SU-DHL-6 (cell line): ENCODE data around the gene PNO1.
A peak's percentile ranks its signal among the peaks of the same experiment; 100 is the strongest.

Source experiments
- H2AFZ ChIP-seq: fragments of 200-600 bp; sonication (generic); 2 replicates; pipeline ENCODE4 v1.6.1; 2014; ENCODE audit warnings: low read depth, mild to moderate bottlenecking, moderate library complexity, mixed read lengths, antibody characterized with exemption, low read length; ENCODE audit not compliant: severe bottlenecking
- H3F3A ChIP-seq: fragments of 200-600 bp; shearing (Covaris generic); 2 replicates; pipeline ENCODE4 v1.6.0; 2016; ENCODE audit warnings: antibody characterized with exemption, mild to moderate bottlenecking; ENCODE audit not compliant: insufficient read depth
- H3K27ac ChIP-seq: fragments of 200-600 bp; sonication (generic); 2 replicates; pipeline ENCODE4 v1.5.1; 2016; ENCODE audit warnings: low read depth, mild to moderate bottlenecking, low read length, moderate library complexity, mixed read lengths
- H3K27me3 ChIP-seq: fragments of 200-600 bp; sonication (generic), shearing (Covaris generic); 2 replicates; pipeline ENCODE4 v1.6.0; 2014; ENCODE audit warnings: mild to moderate bottlenecking, low read length
- H3K36me3 ChIP-seq: fragments of 200-600 bp; sonication (generic); 2 replicates; pipeline ENCODE4 v1.6.1; 2014; ENCODE audit warnings: mild to moderate bottlenecking, low read length, mixed read lengths
- H3K4me2 ChIP-seq: fragments of 300-600, 200-600 bp; shearing (Covaris generic), sonication (generic); 2 replicates; pipeline ENCODE4 v1.6.0; 2014; ENCODE audit warnings: low read length, low read depth, mild to moderate bottlenecking; ENCODE audit not compliant: poor library complexity, severe bottlenecking
- H3K4me3 ChIP-seq: fragments of 200-600 bp; sonication (generic); 2 replicates; pipeline ENCODE4 v1.5.1; 2014; ENCODE audit warnings: antibody characterized with exemption, low read length, mild to moderate bottlenecking, mixed read lengths; ENCODE audit not compliant: insufficient read depth, poor library complexity, severe bottlenecking
- H3K79me2 ChIP-seq: fragments of 200-600 bp; sonication (generic); 2 replicates; pipeline ENCODE4 v1.6.1; 2014; ENCODE audit warnings: mild to moderate bottlenecking, low read length, moderate library complexity; ENCODE audit not compliant: insufficient read depth
- H3K9ac ChIP-seq: fragments of 200-600 bp; sonication (generic); 2 replicates; pipeline ENCODE4 v1.7.0; 2014; ENCODE audit warnings: mild to moderate bottlenecking, low read length
- H3K9me2 ChIP-seq: fragments of 200-600 bp; sonication (generic); replicated peaks from 2 replicates; pipeline ENCODE4 v1.6.1; 2014; ENCODE audit warnings: low read length; ENCODE audit not compliant: insufficient read depth
- H3K9me3 ChIP-seq: fragments of 200-600 bp; sonication (generic); 2 replicates; pipeline ENCODE4 v1.6.1; 2014; ENCODE audit warnings: low read length, mixed read lengths; ENCODE audit not compliant: insufficient read depth
- H4K20me1 ChIP-seq: fragments of 200-600 bp; sonication (generic); 2 replicates; pipeline ENCODE4 v1.6.1; 2014; ENCODE audit warnings: low read depth, mild to moderate bottlenecking, antibody characterized with exemption, low read length, moderate library complexity, mixed read lengths
- CTCF ChIP-seq: fragments of 200-600 bp; sonication (generic); IDR thresholded peaks from one replicate; pipeline ENCODE4 v1.5.1; 2017; ENCODE audit warnings: antibody characterized with exemption, mild to moderate bottlenecking, low read length, moderate library complexity; ENCODE audit not compliant: insufficient read depth, poor library complexity, severe bottlenecking
- EZH2phosphoT487 ChIP-seq: fragments of 200-600 bp; sonication (generic), shearing (Covaris generic); conservative IDR thresholded peaks from 2 replicates; pipeline ENCODE4 v1.6.1; 2018; ENCODE audit warnings: mild to moderate bottlenecking, antibody characterized with exemption, low read length, moderate library complexity, mixed read lengths

Gene PNO1

GRCh38 chr2:68214381-68214780, 56.7 kb downstream of the PNO1 start:
- H3K4me3 ChIP-seq, result no peak overlapping the region
- H3K27me3 ChIP-seq, result no peaks in the 10 kb centered on the region
- H3K9ac ChIP-seq, result no peak overlapping the region
- H3K9me2 ChIP-seq, result no peaks in the 10 kb centered on the region
- peaks cover 3% of the 10 kb centered on the region; the same call in 1 of the 2 replicates for H3K36me3 ChIP-seq
- H4K20me1 ChIP-seq, result peaks cover 21% of the 10 kb centered on the region; the same call in 1 of the 2 replicates
- H3F3A ChIP-seq, result peaks cover 15% of the 10 kb centered on the region
- TF ChIP-seq CTCF (no peak), EZH2phosphoT487 (no peak)
- no peaks in the 10 kb centered on the region for H3K9me3 ChIP-seq
- no peak overlapping the region for H2AFZ ChIP-seq
- H3K27ac ChIP-seq, result peak overlapping the region; percentile 44
- H3K79me2 ChIP-seq, result peaks cover 99% of the 10 kb centered on the region
- H3K4me2 ChIP-seq, result peak overlapping the region; percentile 20

GRCh38 chr2:68216454-68217310, 59.0 kb downstream of the PNO1 start:
- no peak overlapping the region for H2AFZ ChIP-seq
- no peaks in the 10 kb centered on the region for H3K9me2 ChIP-seq
- H3K4me2 ChIP-seq, result peak overlapping the region; percentile 22
- no peak overlapping the region for H3K27ac ChIP-seq
- H3K9me3 ChIP-seq, result no peaks in the 10 kb centered on the region
- H3K79me2 ChIP-seq, result peaks cover 100% of the 10 kb centered on the region
- peaks cover 8% of the 10 kb centered on the region; the same call in 1 of the 2 replicates for H3K36me3 ChIP-seq
- no peak overlapping the region for H3K4me3 ChIP-seq
- no peaks in the 10 kb centered on the region for H3K27me3 ChIP-seq
- H3F3A ChIP-seq, result peaks cover 15% of the 10 kb centered on the region
- H4K20me1 ChIP-seq, result peaks cover 33% of the 10 kb centered on the region; the same call in 1 of the 2 replicates
- H3K9ac ChIP-seq, result no peak overlapping the region
- no peak for TF ChIP-seq EZH2phosphoT487
- no peak for TF ChIP-seq CTCF

GRCh38 chr2:68217729-68218128, 60.0 kb downstream of the PNO1 start:
- H3K4me3 ChIP-seq, result no peak overlapping the region
- H3K4me2 ChIP-seq, result peak overlapping the region; percentile 22
- H3K79me2 ChIP-seq, result peaks cover 100% of the 10 kb centered on the region
- H3K9ac ChIP-seq, result no peak overlapping the region
- no peak for TF ChIP-seq EZH2phosphoT487
- no peak for TF ChIP-seq CTCF
- H2AFZ ChIP-seq, result no peak overlapping the region
- peaks cover 15% of the 10 kb centered on the region for H3F3A ChIP-seq
- H3K27me3 ChIP-seq, result no peaks in the 10 kb centered on the region
- H4K20me1 ChIP-seq, result peaks cover 35% of the 10 kb centered on the region; the same call in 1 of the 2 replicates
- H3K9me3 ChIP-seq, result no peaks in the 10 kb centered on the region
- peaks cover 14% of the 10 kb centered on the region; the same call in 1 of the 2 replicates for H3K36me3 ChIP-seq
- H3K9me2 ChIP-seq, result no peaks in the 10 kb centered on the region
- no peak overlapping the region; the same call in 1 of the 2 replicates for H3K27ac ChIP-seq
